Neural cell (in vitro differentiated cells): ENCODE data around the gene WDR87. TPM values are rescaled to one million over a fixed set of nuclear protein-coding genes. Genes with fewer than 3 reads are reported as not detected.

Experiments used
- H2AFZ ChIP-seq: fragments of 200-600, 300-800 bp; sonication (generic), shearing (Covaris generic); 2 replicates; pipeline ENCODE4 v1.6.0; 2014; ENCODE audit warnings: low read depth, mild to moderate bottlenecking, antibody characterized with exemption, low read length, moderate library complexity
- H3F3A ChIP-seq: fragments of 200-600 bp; shearing (Covaris generic); 2 replicates; pipeline ENCODE4 v1.6.1; 2016; ENCODE audit warnings: mild to moderate bottlenecking, moderate library complexity, mixed read lengths, antibody characterized with exemption, low read length; ENCODE audit not compliant: insufficient read depth, poor library complexity, severe bottlenecking
- H3K27ac ChIP-seq: fragments of 200-600, 300-800 bp; sonication (generic), shearing (Covaris generic); 2 replicates; pipeline ENCODE4 v1.5.1; 2014; ENCODE audit warnings: mild to moderate bottlenecking, low read length, moderate library complexity
- H3K27me3 ChIP-seq: fragments of 300-800, 200-600 bp; sonication (generic), shearing (Covaris generic); 2 replicates; pipeline ENCODE4 v1.6.0; 2014; ENCODE audit warnings: mild to moderate bottlenecking, low read depth, low read length, moderate library complexity; ENCODE audit not compliant: insufficient read depth
- H3K36me3 ChIP-seq: fragments of 300-800, 200-600 bp; sonication (generic), shearing (Covaris generic); 2 replicates; pipeline ENCODE4 v1.5.1; 2014; ENCODE audit warnings: mild to moderate bottlenecking, antibody characterized with exemption, low read length, moderate library complexity; ENCODE audit not compliant: insufficient read depth
- H3K4me2 ChIP-seq: fragments of 300-800, 200-600 bp; sonication (generic), shearing (Covaris generic); 2 replicates; pipeline ENCODE4 v1.6.0; 2014; ENCODE audit warnings: mild to moderate bottlenecking, low read length
- H3K4me3 ChIP-seq: fragments of 300-800, 200-600 bp; sonication (generic), shearing (Covaris generic); 2 replicates; pipeline ENCODE4 v1.5.1; 2014; ENCODE audit warnings: mild to moderate bottlenecking, low read length, moderate library complexity
- H3K79me2 ChIP-seq: fragments of 200-600 bp; shearing (Covaris generic); replicated peaks from 2 replicates; pipeline ENCODE4 v1.6.0; 2014; ENCODE audit warnings: mild to moderate bottlenecking, low read length, moderate library complexity; ENCODE audit not compliant: insufficient read depth
- H3K9ac ChIP-seq: fragments of 300-800, 200-600 bp; sonication (generic), shearing (Covaris generic); 2 replicates; pipeline ENCODE4 v1.6.1; 2016; ENCODE audit warnings: mild to moderate bottlenecking, low read length, mixed read lengths
- H3K9me2 ChIP-seq: fragments of 200-600 bp; shearing (Covaris generic); 2 replicates; pipeline ENCODE4 v1.6.1; 2016; ENCODE audit warnings: mild to moderate bottlenecking, low read length, mixed read lengths; ENCODE audit not compliant: insufficient read depth
- H3K9me3 ChIP-seq: fragments of 200-600, 300-800 bp; sonication (generic), shearing (Covaris generic); 2 replicates; pipeline ENCODE4 v1.6.1; 2016; ENCODE audit warnings: mild to moderate bottlenecking, mixed run types, low read length, moderate library complexity, mixed read lengths
- H4K20me1 ChIP-seq: fragments of 200-600 bp; shearing (Covaris generic); 2 replicates; pipeline ENCODE4 v1.6.1; 2016; ENCODE audit warnings: mild to moderate bottlenecking, mixed run types; ENCODE audit not compliant: insufficient read depth
- CTCF ChIP-seq: fragments of 450-650 bp; IDR thresholded peaks from 2 replicates; pipeline ENCODE4 v1.5.1; 2014; ENCODE audit warnings: antibody characterized with exemption, mild to moderate bottlenecking, moderate library complexity; ENCODE audit not compliant: poor library complexity, severe bottlenecking
- EP300 ChIP-seq: fragments of 450-650 bp; conservative IDR thresholded peaks from 2 replicates; pipeline ENCODE4 v1.6.1; 2014; ENCODE audit warnings: antibody characterized with exemption, mild to moderate bottlenecking, moderate library complexity; ENCODE audit not compliant: poor library complexity, severe bottlenecking
- EZH2 ChIP-seq: fragments of 200-600, 300-800 bp; shearing (Covaris generic), sonication (generic); IDR thresholded peaks from 2 replicates; pipeline ENCODE4 v1.6.1; 2014; ENCODE audit warnings: antibody characterized with exemption, low read length, borderline replicate concordance, mild to moderate bottlenecking; ENCODE audit not compliant: insufficient read depth, poor library complexity, severe bottlenecking
- MXI1 ChIP-seq: fragments of 450-650 bp; conservative IDR thresholded peaks from 2 replicates; pipeline ENCODE4 v1.6.1; 2014; ENCODE audit warnings: antibody characterized with exemption, mild to moderate bottlenecking; ENCODE audit not compliant: poor library complexity, severe bottlenecking
- POLR2AphosphoS5 ChIP-seq: IDR thresholded peaks from 2 replicates; pipeline ENCODE4 v1.6.1; 2012
- RAD21 ChIP-seq: fragments of 450-650 bp; conservative IDR thresholded peaks from 2 replicates; pipeline ENCODE4 v1.6.1; 2014; ENCODE audit warnings: antibody characterized with exemption, mild to moderate bottlenecking, moderate library complexity
- REST ChIP-seq: IDR thresholded peaks from 2 replicates; pipeline ENCODE4 v1.6.1; 2012; ENCODE audit warnings: borderline replicate concordance
- SMC3 ChIP-seq: fragments of 450-650 bp; conservative IDR thresholded peaks from 2 replicates; pipeline ENCODE4 v1.6.1; 2014; ENCODE audit warnings: antibody characterized with exemption, mild to moderate bottlenecking, moderate library complexity; ENCODE audit not compliant: poor library complexity
- TAF1 ChIP-seq: IDR thresholded peaks from 2 replicates; pipeline ENCODE4 v1.6.1; 2012; ENCODE audit warnings: low read depth
- polyA plus RNA-seq: library from polyadenylated mRNA; depleted of rRNA; stranded (reverse); fragments of >200 nt; gene quantifications from 2 replicates; pipeline ENCODE4 v1.2.3, GENCODE V29; 2014

The WDR87 gene
- polyA plus RNA-seq, 1 donor from 2014 or later = not detected

- H3K9me3 ChIP-seq = peaks cover 10% of the 10 kb centered on the region
- H3K4me2 ChIP-seq = no peak overlapping the region
- no peaks in the 10 kb centered on the region for H3K27me3 ChIP-seq
- no peaks in the 10 kb centered on the region for H3K79me2 ChIP-seq
- no peak for TF ChIP-seq REST
- TF ChIP-seq EP300 = no peak
- TF ChIP-seq CTCF = no peak
- no peak for TF ChIP-seq POLR2AphosphoS5
- no peak for TF ChIP-seq SMC3
- no peaks in the 10 kb centered on the region for H3K9me2 ChIP-seq
- H4K20me1 ChIP-seq = no peaks in the 10 kb centered on the region
- no peak overlapping the region for H3K4me3 ChIP-seq
- no peak overlapping the region for H2AFZ ChIP-seq
- H3K9ac ChIP-seq = no peak overlapping the region
- H3K36me3 ChIP-seq = no peaks in the 10 kb centered on the region
- H3K27ac ChIP-seq = no peak overlapping the region
- H3F3A ChIP-seq = no peaks in the 10 kb centered on the region
Observed at GRCh38 chr19:37954421-37954874, 48.1 kb upstream of the WDR87 start.

GRCh38 chr19:37953918-37954303 lies 47.5 kb upstream of the WDR87 start:
- Histone ChIP-seq H4K20me1 (no peaks in the 10 kb centered on the region), H3K4me2 (no peak overlapping the region), H3F3A (no peaks in the 10 kb centered on the region), H3K79me2 (no peaks in the 10 kb centered on the region), H3K9me2 (no peaks in the 10 kb centered on the region), H3K9me3 (peaks cover 10% of the 10 kb centered on the region), H3K36me3 (no peaks in the 10 kb centered on the region), H3K4me3 (no peak overlapping the region), H3K9ac (no peak overlapping the region), H2AFZ (no peak overlapping the region), H3K27me3 (no peaks in the 10 kb centered on the region), H3K27ac (no peak overlapping the region)
- TF ChIP-seq POLR2AphosphoS5 (no peak), REST (no peak), RAD21 (no peak), EZH2 (no peak), TAF1 (no peak), EP300 (no peak), CTCF (no peak), MXI1 (no peak), SMC3 (no peak)
